Activated T-cell treated with anti-CD3 and anti-CD28 coated beads, Interleukin-2, amount 50 U/mL, for 4 hours (primary cell): Measurements from ENCODE around the gene CD82. TPM values are rescaled to one million over a fixed set of nuclear protein-coding genes. Genes with fewer than 3 reads are reported as not detected.
"Not testable (repeated sequence)": the region's sequence is repeated elsewhere in the genome, so short reads cannot be mapped to it uniquely, and the experiment has no call there.

Source experiments
- ATAC-seq, 2 donors: fragments of 200-7000 bp; cut with Tn5 transposase; one replicate each; pipeline ENCODE4 v1.10.0; 2021
- DNase-seq: peaks from one replicate; pipeline ENCODE4 v3.0.0-alpha.2; 2020
- H3K27me3 Mint-ChIP-seq: one replicate; pipeline ENCODE4 v1.8.0; 2021; ENCODE audit warnings: low read depth, mixed read lengths
- H3K36me3 Mint-ChIP-seq: one replicate; pipeline ENCODE4 v1.8.0; 2022; ENCODE audit warnings: mixed read lengths; ENCODE audit not compliant: insufficient read depth
- H3K4me1 Mint-ChIP-seq: one replicate; pipeline ENCODE4 v1.8.0; 2021; ENCODE audit warnings: low read depth, mixed read lengths
- H3K4me3 Mint-ChIP-seq: one replicate; pipeline ENCODE4 v1.8.0; 2021; ENCODE audit warnings: mild to moderate bottlenecking, moderate library complexity, mixed read lengths
- H3K9me3 Mint-ChIP-seq: one replicate; pipeline ENCODE4 v1.8.0; 2021; ENCODE audit warnings: mixed read lengths
- total RNA-seq, 3 donors: library from RNA; stranded (reverse); gene quantifications; one replicate each; pipeline ENCODE4 v1.2.1, GENCODE V29; 2021

The CD82 gene
- total RNA-seq, 3 donors from 2014 or later = 364 to 594 (median 428) TPM

DNA sequence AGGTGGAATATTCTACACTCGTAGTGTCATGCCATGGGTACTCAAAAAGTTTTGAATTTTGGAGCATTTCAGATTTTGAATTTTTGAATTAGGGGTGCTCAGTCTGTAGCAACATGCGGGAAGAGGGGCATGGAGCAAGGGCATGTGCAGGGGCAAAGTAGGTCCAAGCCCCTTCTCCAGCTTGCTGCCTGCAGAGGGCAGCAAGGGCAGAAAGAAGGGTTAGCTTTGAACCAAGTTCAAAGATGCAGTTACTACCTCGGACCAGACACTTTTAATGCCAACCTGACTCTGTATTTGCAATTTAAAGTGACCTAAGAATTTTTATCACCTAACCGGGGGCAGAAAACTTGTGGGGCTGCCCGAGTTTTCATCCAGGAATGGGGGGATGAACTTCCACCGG lies 68.2 kb downstream of the CD82 start:
- ATAC-seq (no peak), DNase-seq (no peak)
- Mint-ChIP-seq H3K36me3 (no peaks in the 10 kb centered on the region), H3K9me3 (no peaks in the 10 kb centered on the region), H3K4me3 (no peak overlapping the region), H3K4me1 (peaks cover 7% of the 10 kb centered on the region), H3K27me3 (peaks cover 12% of the 10 kb centered on the region)

DNA sequence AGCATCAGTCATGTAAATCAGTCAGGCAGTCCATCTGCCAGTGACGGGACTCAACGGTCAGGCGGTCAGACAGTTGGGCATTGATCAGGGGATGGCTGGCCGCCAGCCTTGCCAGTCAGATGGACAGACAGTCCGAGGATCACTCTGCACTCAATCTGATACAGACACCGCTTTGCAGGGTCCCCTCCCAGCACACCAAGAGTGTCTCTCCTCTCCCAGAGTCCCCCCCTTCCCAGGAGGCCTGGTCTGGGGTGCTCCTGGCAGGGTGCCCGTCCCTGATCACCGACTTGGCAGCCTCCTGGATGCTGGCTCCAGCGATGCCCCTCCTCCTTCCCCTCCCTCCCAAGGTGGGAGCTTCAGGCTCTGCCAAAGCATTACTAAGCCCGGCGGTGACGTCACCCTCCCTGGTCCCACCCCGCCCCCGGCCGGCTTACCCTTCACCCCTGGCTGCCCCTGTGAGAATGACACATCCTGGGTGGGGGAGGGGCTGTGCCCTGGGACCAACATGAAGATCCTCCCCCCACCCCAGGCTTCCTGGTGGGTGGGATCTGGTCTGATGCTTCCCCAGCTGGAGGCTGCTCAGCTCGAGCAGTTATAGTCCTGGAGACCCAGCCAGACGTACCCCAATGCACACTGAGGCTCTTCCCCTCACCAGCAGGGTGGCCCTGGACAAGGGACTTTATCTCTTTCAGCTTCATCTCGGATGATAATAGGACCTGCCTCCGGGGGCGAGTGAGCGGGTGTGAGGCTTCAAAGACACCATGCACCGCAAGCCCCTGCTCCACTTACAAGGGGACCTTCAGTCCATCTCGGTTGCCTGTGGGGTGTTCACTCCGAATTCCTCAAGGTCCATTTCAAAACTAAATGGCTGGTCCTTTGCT lies 69.2 kb downstream of the CD82 start:
- H3K4me3 Mint-ChIP-seq = no peak overlapping the region
- H3K9me3 Mint-ChIP-seq = no peaks in the 10 kb centered on the region
- H3K4me1 Mint-ChIP-seq = peaks cover 7% of the 10 kb centered on the region
- ATAC-seq (peak; percentile 29 to 38), DNase-seq (no peak)
- H3K27me3 Mint-ChIP-seq = peaks cover 12% of the 10 kb centered on the region
- no peaks in the 10 kb centered on the region for H3K36me3 Mint-ChIP-seq

DNA sequence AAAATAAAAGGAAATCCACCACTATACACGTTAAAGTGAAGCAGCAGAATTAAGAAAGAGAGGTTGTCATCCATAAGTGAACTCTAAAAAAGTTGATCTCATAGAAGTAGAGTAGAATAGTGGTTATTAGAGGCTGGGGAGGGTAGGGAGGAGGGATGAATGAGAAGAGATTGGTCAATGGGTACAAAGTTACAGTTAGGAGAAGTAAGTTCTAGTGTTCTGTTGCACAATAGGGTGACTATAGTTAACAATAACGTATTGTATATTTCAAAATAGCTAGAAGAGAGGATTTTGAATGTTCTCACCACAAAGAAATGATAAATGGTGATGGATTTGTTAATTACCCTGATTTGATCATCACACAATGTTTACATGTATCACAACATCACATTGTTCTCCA lies 72.0 kb downstream of the CD82 start:
- ATAC-seq = no peak
- H3K4me3 Mint-ChIP-seq = no peak overlapping the region
- H3K9me3 Mint-ChIP-seq = peaks cover 8% of the 10 kb centered on the region
- no peak for DNase-seq
- H3K27me3 Mint-ChIP-seq = peaks cover 12% of the 10 kb centered on the region
- H3K36me3 Mint-ChIP-seq = no peaks in the 10 kb centered on the region
- peaks cover 7% of the 10 kb centered on the region for H3K4me1 Mint-ChIP-seq

DNA sequence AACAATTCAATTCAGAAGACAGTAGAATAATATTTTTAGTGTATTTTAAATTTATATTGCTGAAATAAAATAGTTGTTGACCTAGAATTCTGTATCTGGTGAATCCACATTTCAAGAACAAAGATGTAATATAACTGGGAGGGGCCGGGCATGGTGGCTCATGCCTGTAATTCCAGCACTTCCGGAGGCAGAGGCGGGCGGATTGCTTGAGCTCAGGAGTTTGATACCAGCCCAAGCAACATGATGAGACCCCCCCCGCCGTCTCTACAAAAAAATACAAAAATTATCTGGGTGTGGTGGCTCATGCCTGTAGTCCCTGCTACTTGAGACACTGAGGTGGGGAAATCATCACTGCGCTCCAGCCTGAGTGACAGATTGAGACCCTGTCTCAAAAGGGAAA lies 72.6 kb downstream of the CD82 start:
- Mint-ChIP-seq H3K27me3 (peaks cover 12% of the 10 kb centered on the region), H3K4me1 (peaks cover 4% of the 10 kb centered on the region), H3K9me3 (peaks cover 14% of the 10 kb centered on the region), H3K4me3 (no peak overlapping the region), H3K36me3 (no peaks in the 10 kb centered on the region)
- ATAC-seq (no peak), DNase-seq (no peak)

DNA sequence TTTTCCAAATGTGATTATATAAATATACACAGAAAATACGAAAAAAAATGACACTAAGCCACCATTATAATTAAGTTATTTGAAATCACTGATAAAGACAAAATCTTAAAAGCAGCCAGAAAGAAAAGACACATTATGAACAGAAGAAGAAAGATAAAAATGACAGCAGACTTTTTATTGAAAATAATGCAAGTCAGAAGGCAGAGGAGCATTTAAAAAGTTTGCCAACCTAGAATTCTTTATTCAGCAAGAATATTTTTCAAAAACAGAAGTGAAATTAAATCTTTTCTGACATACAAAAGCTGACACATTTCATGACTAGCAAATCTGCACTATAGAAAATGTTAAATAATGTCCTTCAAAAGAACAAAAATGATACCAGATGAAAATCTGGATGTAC lies 77.8 kb downstream of the CD82 start:
- H3K4me3 Mint-ChIP-seq = no peak overlapping the region
- peaks cover 2% of the 10 kb centered on the region for H3K36me3 Mint-ChIP-seq
- peaks cover 32% of the 10 kb centered on the region for H3K9me3 Mint-ChIP-seq
- H3K27me3 Mint-ChIP-seq = peaks cover 11% of the 10 kb centered on the region
- ATAC-seq = no peak
- H3K4me1 Mint-ChIP-seq = peaks cover 12% of the 10 kb centered on the region
- DNase-seq = no peak

DNA sequence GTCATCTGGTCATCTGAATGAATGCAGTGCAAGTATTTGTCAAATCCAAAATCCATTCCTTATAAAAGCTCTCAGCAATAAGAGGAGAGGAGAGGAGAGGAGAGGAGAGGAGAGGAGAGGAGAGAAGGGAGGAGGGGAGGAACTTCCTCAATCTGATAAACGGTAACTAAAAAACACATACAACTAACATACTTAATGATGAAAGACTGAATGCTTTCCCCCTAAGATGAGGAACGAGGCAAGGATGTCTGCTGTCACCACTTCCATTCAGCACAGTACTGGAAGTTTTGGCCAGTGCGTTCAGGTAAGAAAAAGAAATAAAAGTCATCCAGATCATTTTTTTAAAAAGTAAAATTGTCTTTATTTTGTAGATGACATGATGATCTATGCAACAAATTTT lies 80.4 kb downstream of the CD82 start:
- H3K4me3 Mint-ChIP-seq = no peak overlapping the region
- no peak for DNase-seq
- peaks cover 2% of the 10 kb centered on the region for H3K36me3 Mint-ChIP-seq
- peaks cover 30% of the 10 kb centered on the region for H3K9me3 Mint-ChIP-seq
- no peak for ATAC-seq
- H3K4me1 Mint-ChIP-seq = peaks cover 12% of the 10 kb centered on the region
- peaks cover 11% of the 10 kb centered on the region for H3K27me3 Mint-ChIP-seq

DNA sequence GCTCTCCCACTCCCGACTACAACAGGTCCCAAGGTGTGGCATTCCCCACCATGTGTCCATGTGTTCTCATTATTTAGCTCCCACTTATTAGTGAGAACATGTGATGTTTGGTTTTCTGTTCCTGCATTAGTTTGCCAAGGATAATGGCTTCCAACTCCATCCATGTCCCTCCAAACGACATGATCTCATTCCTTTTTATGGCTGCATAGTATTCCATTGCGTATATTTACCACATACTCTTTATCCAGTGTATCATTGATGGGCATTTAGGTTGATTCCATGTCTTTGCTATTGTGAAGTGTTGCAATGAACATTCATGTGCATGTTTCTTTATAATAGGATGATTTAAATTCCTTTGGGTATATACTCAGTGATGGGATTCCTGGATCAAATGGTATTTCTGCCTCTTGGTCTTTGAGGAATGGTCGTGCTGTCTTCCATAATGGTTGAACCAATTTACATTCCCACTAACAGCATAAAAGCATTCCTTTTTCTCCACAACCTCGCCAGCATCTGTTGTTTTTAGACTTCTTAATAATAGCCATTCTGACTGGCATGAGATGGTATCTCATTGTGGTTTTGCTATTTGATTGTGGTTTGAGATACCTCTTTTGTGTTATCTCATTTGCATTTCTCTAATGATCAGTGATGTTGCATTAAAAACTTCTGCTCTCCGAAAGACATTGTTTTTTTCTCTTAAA lies 81.9 kb downstream of the CD82 start:
- not testable (repeated sequence) for DNase-seq, H3K4me3 Mint-ChIP-seq, H3K36me3 Mint-ChIP-seq, ATAC-seq
- peaks cover 14% of the 10 kb centered on the region for H3K4me1 Mint-ChIP-seq
- H3K9me3 Mint-ChIP-seq = peaks cover 25% of the 10 kb centered on the region
- peaks cover 25% of the 10 kb centered on the region for H3K27me3 Mint-ChIP-seq

DNA sequence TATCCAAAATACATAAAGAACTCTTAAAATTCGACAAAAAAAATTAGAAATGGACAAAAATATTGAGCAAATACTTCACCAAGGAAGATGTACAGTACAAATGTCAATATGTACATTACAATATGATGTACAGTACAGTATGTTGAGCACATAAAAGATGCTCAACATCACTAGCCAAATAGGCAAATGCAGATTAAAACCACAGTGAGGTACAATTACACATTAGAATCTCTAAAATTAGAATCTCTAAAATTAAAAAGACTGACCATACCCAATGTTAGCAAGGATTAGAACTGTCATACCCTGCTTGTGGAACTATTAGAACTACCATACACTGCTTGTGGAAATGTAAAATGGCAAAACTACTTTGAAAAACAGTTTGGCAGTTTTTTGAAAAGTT lies 82.6 kb downstream of the CD82 start:
- Mint-ChIP-seq H3K4me3 (no peak overlapping the region), H3K4me1 (peaks cover 14% of the 10 kb centered on the region), H3K27me3 (peaks cover 25% of the 10 kb centered on the region), H3K9me3 (peaks cover 18% of the 10 kb centered on the region), H3K36me3 (peaks cover 2% of the 10 kb centered on the region)
- no peak for DNase-seq
- ATAC-seq = no peak

DNA sequence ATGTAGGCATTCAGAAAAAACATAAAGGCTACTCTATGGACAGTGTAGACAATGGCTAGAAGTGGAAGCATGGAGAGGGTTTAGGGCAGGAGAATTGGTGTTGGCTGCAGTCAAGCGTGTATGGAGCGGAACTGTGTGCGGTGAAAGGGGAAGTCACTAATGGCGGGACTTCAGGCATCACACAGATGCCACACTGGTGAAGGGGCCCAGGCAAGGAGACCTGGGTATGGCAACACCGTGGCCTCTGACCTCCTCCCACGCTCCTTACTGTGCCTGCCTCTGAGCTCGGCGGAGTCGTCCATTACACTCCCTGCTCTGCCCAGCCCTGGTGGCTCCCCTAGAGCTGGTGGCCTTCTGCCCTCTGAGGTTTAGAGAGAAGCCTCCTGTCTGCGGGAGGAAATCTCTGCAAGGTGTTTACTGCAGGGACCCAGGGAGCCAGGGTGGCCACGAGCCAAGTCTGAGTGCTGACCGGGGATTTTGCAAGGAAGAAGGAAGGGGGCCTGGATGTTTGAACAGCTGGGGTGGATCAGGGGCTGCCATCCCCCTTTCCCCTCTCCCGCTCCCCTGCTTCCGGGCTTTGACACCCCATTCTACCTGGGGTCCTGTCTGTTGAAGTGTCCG lies 86.2 kb downstream of the CD82 start:
- Mint-ChIP-seq H3K27me3 (peaks cover 21% of the 10 kb centered on the region), H3K4me3 (no peak overlapping the region), H3K36me3 (no peaks in the 10 kb centered on the region), H3K9me3 (peaks cover 7% of the 10 kb centered on the region), H3K4me1 (peaks cover 11% of the 10 kb centered on the region)
- ATAC-seq = no peak
- DNase-seq = no peak

DNA sequence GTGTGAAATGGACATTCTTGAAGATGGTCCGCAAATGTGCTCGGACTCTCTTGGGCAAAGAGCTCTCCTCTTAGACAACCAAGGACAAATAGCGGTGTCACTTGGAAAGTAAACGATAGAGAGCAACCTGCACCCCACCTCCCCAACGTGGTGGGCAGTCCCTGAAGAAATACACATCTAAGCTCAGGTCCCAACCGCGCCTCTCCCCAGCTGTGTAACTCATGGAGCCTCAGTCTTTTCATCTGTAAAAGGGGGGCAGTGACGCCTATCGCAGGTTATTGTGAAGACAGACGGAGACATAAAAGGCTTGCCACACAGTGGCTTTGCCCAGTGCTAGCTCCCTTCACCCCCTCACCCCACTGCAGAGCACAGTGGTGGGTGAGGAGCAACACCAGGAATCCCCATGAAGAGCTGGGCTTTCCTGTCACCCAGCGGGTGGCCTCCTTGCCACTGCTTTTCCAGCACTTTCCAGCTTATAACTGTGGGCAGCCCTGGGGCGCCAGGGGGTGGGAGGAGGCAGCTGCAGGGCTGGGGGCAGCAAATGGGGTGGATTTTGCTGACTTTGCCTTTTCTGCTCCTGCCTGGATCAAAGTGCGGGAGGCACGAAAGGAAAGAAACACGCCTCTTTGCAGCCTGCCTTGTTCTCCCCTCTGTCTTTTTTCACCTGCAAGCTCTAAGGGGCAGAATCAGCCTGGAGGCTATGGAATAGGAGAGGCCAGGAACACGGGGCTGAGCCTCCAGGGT lies 87.6 kb downstream of the CD82 start:
- no peaks in the 10 kb centered on the region for H3K36me3 Mint-ChIP-seq
- DNase-seq = no peak
- ATAC-seq = no peak
- H3K4me1 Mint-ChIP-seq = peaks cover 2% of the 10 kb centered on the region
- H3K4me3 Mint-ChIP-seq = no peak overlapping the region
- peaks cover 14% of the 10 kb centered on the region for H3K27me3 Mint-ChIP-seq
- no peaks in the 10 kb centered on the region for H3K9me3 Mint-ChIP-seq

DNA sequence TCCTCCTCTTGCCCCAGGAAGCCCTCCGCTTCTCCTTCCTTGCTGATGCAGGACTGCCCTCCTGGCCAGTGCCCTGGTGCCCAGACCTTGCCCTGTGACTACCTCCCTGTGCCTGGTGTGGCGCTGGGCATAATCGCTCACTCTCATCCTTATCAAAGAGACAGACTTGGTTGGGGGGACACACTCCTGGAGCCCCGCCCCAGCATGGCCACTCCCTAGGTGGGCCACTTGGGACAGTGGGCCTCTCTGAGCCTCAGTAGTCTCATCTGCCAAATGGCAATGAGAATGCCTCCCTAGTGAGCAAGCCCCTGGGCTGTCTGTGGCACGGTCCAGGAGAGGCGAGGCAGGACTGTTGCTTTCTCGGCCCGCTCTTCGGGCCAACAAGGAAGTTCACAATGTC lies 88.6 kb downstream of the CD82 start:
- ATAC-seq (no peak), DNase-seq (no peak)
- no peaks in the 10 kb centered on the region for H3K36me3 Mint-ChIP-seq
- H3K4me1 Mint-ChIP-seq = peaks cover 8% of the 10 kb centered on the region
- no peak overlapping the region for H3K4me3 Mint-ChIP-seq
- no peaks in the 10 kb centered on the region for H3K9me3 Mint-ChIP-seq
- peaks cover 14% of the 10 kb centered on the region for H3K27me3 Mint-ChIP-seq

DNA sequence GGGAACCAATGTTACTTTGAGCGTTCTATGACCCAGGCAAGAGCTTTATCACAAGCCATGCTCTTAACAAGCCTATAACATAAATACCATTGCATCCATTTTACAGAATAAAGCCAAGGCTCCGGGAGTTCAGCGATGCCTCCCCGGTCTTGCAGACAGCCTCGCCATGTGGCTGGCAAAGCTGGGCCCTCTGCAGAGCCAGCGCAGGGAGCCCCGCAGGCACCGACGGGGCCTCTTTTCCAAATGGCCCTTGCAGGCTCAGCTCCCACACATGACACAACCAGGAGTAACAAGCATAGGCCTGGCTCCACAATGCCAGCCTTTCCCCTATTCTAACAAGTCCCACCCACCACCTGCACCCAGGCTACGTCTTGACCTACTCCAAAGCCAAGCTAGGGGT lies 89.1 kb downstream of the CD82 start:
- no peak for ATAC-seq

DNA sequence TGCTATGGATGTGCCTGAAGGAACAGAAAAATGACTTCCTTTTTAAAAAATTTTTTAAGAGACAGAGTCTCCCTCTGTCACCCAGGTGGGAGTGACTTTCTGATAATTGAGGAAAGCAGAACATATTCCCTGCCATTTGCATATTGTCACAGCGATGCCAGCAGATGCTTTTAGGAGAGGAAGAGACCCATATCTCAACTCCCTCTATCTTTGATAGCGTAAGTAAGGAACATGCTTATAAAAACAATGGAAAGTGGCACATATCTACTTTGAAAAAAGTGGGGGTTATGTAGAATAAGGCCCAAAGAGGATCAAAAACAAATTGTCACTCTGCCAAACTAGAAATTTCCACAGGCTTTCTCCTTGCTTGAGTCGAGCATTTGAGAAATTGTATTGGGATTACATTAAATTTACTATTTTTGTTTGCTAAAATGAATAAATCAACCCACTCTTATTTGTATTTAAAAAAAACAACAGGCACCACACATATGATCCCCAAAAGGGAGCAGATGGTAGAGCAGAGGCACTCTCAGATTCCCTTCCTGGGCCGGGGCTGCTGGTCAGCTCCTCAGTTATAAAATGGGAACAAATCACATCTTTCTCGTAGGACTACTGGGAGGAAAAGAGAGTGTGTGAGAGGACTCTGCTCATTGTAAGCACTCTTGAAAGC lies 92.5 kb downstream of the CD82 start:
- Mint-ChIP-seq H3K4me3 (no peak overlapping the region), H3K4me1 (peaks cover 21% of the 10 kb centered on the region), H3K27me3 (no peaks in the 10 kb centered on the region), H3K9me3 (no peaks in the 10 kb centered on the region), H3K36me3 (no peaks in the 10 kb centered on the region)
- DNase-seq (no peak), ATAC-seq (no peak)

More for the DNA sequence above, 89.1 kb downstream of the CD82 start:
- H3K4me3 Mint-ChIP-seq = no peak overlapping the region
- H3K4me1 Mint-ChIP-seq = peaks cover 13% of the 10 kb centered on the region
- H3K27me3 Mint-ChIP-seq = peaks cover 14% of the 10 kb centered on the region
- DNase-seq = no peak
- no peaks in the 10 kb centered on the region for H3K9me3 Mint-ChIP-seq
- no peaks in the 10 kb centered on the region for H3K36me3 Mint-ChIP-seq

DNA sequence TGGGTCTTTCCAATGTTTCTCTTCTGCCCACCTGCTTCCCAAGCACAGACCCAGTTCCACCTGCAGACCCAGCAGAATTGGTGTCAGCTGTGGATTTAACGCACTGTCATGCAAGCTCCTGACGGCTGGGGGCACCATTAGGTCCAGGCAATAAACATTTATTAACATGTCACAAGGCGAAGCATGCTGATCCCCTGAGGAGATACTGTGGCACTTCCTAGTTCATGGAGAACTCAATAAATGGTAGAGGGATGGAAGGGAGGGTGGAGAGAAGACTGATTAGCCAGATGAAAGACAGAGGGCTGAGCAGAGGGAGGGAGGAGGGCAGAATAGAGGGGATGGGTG lies 93.0 kb downstream of the CD82 start:
- Mint-ChIP-seq H3K9me3 (no peaks in the 10 kb centered on the region), H3K27me3 (no peaks in the 10 kb centered on the region), H3K4me3 (no peak overlapping the region), H3K4me1 (peaks cover 21% of the 10 kb centered on the region), H3K36me3 (no peaks in the 10 kb centered on the region)
- ATAC-seq (no peak), DNase-seq (no peak)
